Measurements from ENCODE around the gene MAN1A1.

Gene MAN1A1

DNA sequence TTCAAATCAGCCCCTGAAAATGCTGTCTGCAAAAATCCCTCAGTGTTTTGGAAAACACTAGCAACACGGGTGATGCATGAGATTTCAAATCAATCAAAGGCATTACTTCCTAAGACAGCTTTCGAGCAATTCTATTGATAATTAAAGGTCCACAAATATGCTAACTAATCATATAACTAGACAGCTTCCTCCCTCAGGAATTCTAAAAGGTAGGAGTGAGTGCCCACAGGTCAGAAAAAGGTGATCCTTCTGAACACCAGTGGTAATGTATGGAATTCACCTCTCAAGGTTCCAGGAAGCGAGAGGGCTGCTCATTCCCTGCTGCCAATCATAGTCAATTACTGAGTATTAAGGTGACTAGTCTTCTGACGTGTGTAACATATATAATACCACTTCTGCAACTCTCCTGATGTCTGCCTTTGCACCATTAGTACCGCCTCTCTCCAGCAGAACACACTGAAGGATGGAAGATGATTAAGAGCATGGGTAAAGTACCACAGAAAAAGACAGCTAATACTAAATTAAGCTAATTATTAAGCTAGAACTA is 16.4 kb downstream of the MAN1A1 start:
- no peak for DNase-seq (ENCODE audit: low read depth, low spot score)
- Histone ChIP-seq H3K9ac (ENCODE audit: insufficient read length) (no peak overlapping the region), H3K36me3 (ENCODE audit: insufficient read depth, low read length) (no peaks in the 10 kb centered on the region), H3K4me3 (no peak overlapping the region), H3K9me3 (ENCODE audit: low read depth, low read length) (no peaks in the 10 kb centered on the region), H3K27ac (no peak overlapping the region)
- TF ChIP-seq FOXP2 (optimal IDR thresholded peaks at IDR 0.05; ENCODE audit: control extremely low read depth, extremely low read length, insufficient read depth) = no peak
- no peak for TF ChIP-seq EZH2 (IDR thresholded peaks at IDR 0.05)
- no peak for TF ChIP-seq POLR2AphosphoS5 (IDR thresholded peaks at IDR 0.05; ENCODE audit: borderline replicate concordance, low read depth, low read length)

GRCh38 chr6:119331663-119332286 is 17.8 kb downstream of the MAN1A1 start:
- TF ChIP-seq EZH2 (IDR thresholded peaks at IDR 0.05) = no peak
- TF ChIP-seq POLR2AphosphoS5 (IDR thresholded peaks at IDR 0.05; ENCODE audit: borderline replicate concordance, low read depth, low read length) = no peak
- no peak for TF ChIP-seq FOXP2 (optimal IDR thresholded peaks at IDR 0.05; ENCODE audit: control extremely low read depth, extremely low read length, insufficient read depth)
- no peak overlapping the region for H3K4me3 ChIP-seq
- no peak for DNase-seq (ENCODE audit: low read depth, low spot score)
- H3K9me3 ChIP-seq (ENCODE audit: low read depth, low read length) = no peaks in the 10 kb centered on the region
- no peaks in the 10 kb centered on the region for H3K36me3 ChIP-seq (ENCODE audit: insufficient read depth, low read length)
- H3K9ac ChIP-seq (ENCODE audit: insufficient read length) = no peak overlapping the region
- H3K27ac ChIP-seq = no peak overlapping the region

DNA sequence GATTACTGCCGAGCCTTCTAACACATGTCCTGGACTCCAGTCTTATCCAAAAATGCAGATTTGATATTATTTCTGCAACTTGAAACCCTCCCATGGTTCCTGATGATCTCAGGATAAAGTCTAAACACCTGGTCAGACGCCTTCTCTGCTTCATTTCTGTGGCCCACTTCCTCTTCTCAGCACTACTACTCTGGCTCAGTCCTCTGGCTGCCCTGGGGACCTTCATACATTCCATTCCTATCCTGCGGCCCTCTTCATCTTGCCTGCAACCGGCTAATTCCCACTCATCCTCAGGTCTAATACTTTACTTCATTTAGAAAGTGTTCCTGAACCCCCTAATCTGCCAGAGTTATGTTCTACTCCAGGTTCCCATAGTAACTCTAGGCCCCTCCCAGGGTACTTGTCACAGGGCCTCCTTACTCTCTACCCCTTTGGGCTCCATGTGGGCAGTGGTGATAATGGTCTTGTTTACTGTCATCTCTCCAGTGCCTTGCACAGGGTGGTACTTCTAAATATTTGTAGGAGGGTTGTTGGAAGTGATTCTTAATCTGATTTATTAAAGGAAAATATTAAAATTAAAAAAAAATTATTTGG is 18.9 kb downstream of the MAN1A1 start:
- H3K36me3 ChIP-seq (ENCODE audit: insufficient read depth, low read length) = no peaks in the 10 kb centered on the region
- no peak overlapping the region for H3K9ac ChIP-seq (ENCODE audit: insufficient read length)
- no peak for DNase-seq (ENCODE audit: low read depth, low spot score)
- H3K27ac ChIP-seq = no peak overlapping the region
- H3K4me3 ChIP-seq = no peak overlapping the region
- no peaks in the 10 kb centered on the region for H3K9me3 ChIP-seq (ENCODE audit: low read depth, low read length)
- no peak for TF ChIP-seq EZH2 (IDR thresholded peaks at IDR 0.05)
- no peak for TF ChIP-seq FOXP2 (optimal IDR thresholded peaks at IDR 0.05; ENCODE audit: control extremely low read depth, extremely low read length, insufficient read depth)
- no peak for TF ChIP-seq POLR2AphosphoS5 (IDR thresholded peaks at IDR 0.05; ENCODE audit: borderline replicate concordance, low read depth, low read length)

DNA sequence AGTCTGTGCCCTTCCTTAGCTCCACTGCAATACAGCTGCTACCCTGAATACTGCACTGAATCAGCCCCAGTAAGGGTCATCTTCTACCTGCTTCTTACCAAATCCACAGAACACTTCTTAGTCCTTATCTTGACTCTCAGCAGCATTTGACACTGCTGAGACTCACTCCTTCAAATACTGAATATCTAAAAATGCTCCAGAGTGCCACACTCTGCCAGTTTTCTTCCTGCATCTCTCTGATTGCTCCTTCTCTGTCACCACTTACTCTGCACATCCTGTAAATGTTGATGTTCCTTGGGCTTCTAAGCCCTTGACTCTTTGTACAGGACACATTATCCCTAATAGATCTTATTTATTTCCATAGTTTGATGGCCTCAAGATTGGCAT is 19.8 kb downstream of the MAN1A1 start:
- Histone ChIP-seq H3K9me3 (ENCODE audit: low read depth, low read length) (no peaks in the 10 kb centered on the region), H3K36me3 (ENCODE audit: insufficient read depth, low read length) (no peaks in the 10 kb centered on the region), H3K9ac (ENCODE audit: insufficient read length) (no peak overlapping the region), H3K4me3 (no peak overlapping the region), H3K27ac (no peak overlapping the region)
- DNase-seq (ENCODE audit: low read depth, low spot score) = no peak
- no peak for TF ChIP-seq EZH2 (IDR thresholded peaks at IDR 0.05)
- TF ChIP-seq FOXP2 (optimal IDR thresholded peaks at IDR 0.05; ENCODE audit: control extremely low read depth, extremely low read length, insufficient read depth) = no peak

GRCh38 chr6:119328892-119329793 is 20.4 kb downstream of the MAN1A1 start:
- Histone ChIP-seq H3K4me3 (no peak overlapping the region), H3K27ac (no peak overlapping the region), H3K9ac (ENCODE audit: insufficient read length) (no peak overlapping the region), H3K9me3 (ENCODE audit: low read depth, low read length) (no peaks in the 10 kb centered on the region), H3K36me3 (ENCODE audit: insufficient read depth, low read length) (no peaks in the 10 kb centered on the region)
- TF ChIP-seq EZH2 (IDR thresholded peaks at IDR 0.05) (no peak), POLR2AphosphoS5 (IDR thresholded peaks at IDR 0.05; ENCODE audit: borderline replicate concordance, low read depth, low read length) (no peak), FOXP2 (optimal IDR thresholded peaks at IDR 0.05; ENCODE audit: control extremely low read depth, extremely low read length, insufficient read depth) (no peak)
- DNase-seq (ENCODE audit: low read depth, low spot score) = no peak

GRCh38 chr6:119328254-119328653 is 21.3 kb downstream of the MAN1A1 start:
- H3K36me3 ChIP-seq (ENCODE audit: insufficient read depth, low read length) = no peaks in the 10 kb centered on the region
- H3K27ac ChIP-seq = no peak overlapping the region
- TF ChIP-seq FOXP2 (optimal IDR thresholded peaks at IDR 0.05; ENCODE audit: control extremely low read depth, extremely low read length, insufficient read depth) = no peak
- no peak for TF ChIP-seq EZH2 (IDR thresholded peaks at IDR 0.05)
- TF ChIP-seq POLR2AphosphoS5 (IDR thresholded peaks at IDR 0.05; ENCODE audit: borderline replicate concordance, low read depth, low read length) = no peak
- H3K4me3 ChIP-seq = no peak overlapping the region
- DNase-seq (ENCODE audit: low read depth, low spot score) = no peak
- no peaks in the 10 kb centered on the region for H3K9me3 ChIP-seq (ENCODE audit: low read depth, low read length)
- H3K9ac ChIP-seq (ENCODE audit: insufficient read length) = no peak overlapping the region

GRCh38 chr6:119327810-119328209 is 21.8 kb downstream of the MAN1A1 start:
- H3K36me3 ChIP-seq (ENCODE audit: insufficient read depth, low read length) = no peaks in the 10 kb centered on the region
- TF ChIP-seq POLR2AphosphoS5 (IDR thresholded peaks at IDR 0.05; ENCODE audit: borderline replicate concordance, low read depth, low read length) (no peak), FOXP2 (optimal IDR thresholded peaks at IDR 0.05; ENCODE audit: control extremely low read depth, extremely low read length, insufficient read depth) (no peak), EZH2 (IDR thresholded peaks at IDR 0.05) (no peak)
- no peaks in the 10 kb centered on the region for H3K9me3 ChIP-seq (ENCODE audit: low read depth, low read length)
- no peak overlapping the region for H3K4me3 ChIP-seq
- DNase-seq (ENCODE audit: low read depth, low spot score) = no peak
- no peak overlapping the region for H3K9ac ChIP-seq (ENCODE audit: insufficient read length)
- H3K27ac ChIP-seq = no peak overlapping the region

GRCh38 chr6:119326291-119327005 is 23.1 kb downstream of the MAN1A1 start:
- Histone ChIP-seq H3K36me3 (ENCODE audit: insufficient read depth, low read length) (no peaks in the 10 kb centered on the region), H3K4me3 (no peak overlapping the region), H3K27ac (no peak overlapping the region), H3K9ac (ENCODE audit: insufficient read length) (no peak overlapping the region), H3K9me3 (ENCODE audit: low read depth, low read length) (no peaks in the 10 kb centered on the region)
- DNase-seq (ENCODE audit: low read depth, low spot score) = no peak
- TF ChIP-seq POLR2AphosphoS5 (IDR thresholded peaks at IDR 0.05; ENCODE audit: borderline replicate concordance, low read depth, low read length) (no peak), EZH2 (IDR thresholded peaks at IDR 0.05) (no peak), FOXP2 (optimal IDR thresholded peaks at IDR 0.05; ENCODE audit: control extremely low read depth, extremely low read length, insufficient read depth) (no peak)

Measured in SK-N-MC (cell line).